Stromal cell of bone marrow (primary cell): ENCODE data around the gene IFT57.

Source experiments
- DNase-seq: peaks from one replicate; pipeline ENCODE4 v3.0.0-alpha.2; 2012; ENCODE audit warnings: low read depth

The IFT57 gene

GRCh38 chr3:108125550-108126071 is 96.6 kb downstream of the IFT57 start:
- DNase-seq, result no peak

GRCh38 chr3:108125153-108125543 is 97.1 kb downstream of the IFT57 start:
- no peak for DNase-seq

GRCh38 chr3:108124337-108125152 is 97.7 kb downstream of the IFT57 start:
- DNase-seq, result no peak

- DNase-seq, result no peak
These were observed 98.9 kb downstream of the IFT57 start for GRCh38 chr3:108123326-108123725.

- no peak for DNase-seq
These were observed 99.9 kb downstream of the IFT57 start for GRCh38 chr3:108122276-108122675.

GRCh38 chr3:108119398-108120104 is 102.7 kb downstream of the IFT57 start:
- DNase-seq, result no peak

- no peak for DNase-seq
These were observed 104.0 kb downstream of the IFT57 start for GRCh38 chr3:108118038-108118768.

- DNase-seq, result no peak
These were observed 104.9 kb downstream of the IFT57 start for GRCh38 chr3:108117241-108117775.

GRCh38 chr3:108114423-108115065 is 107.7 kb downstream of the IFT57 start:
- no peak for DNase-seq

- DNase-seq, result no peak
These were observed 108.2 kb downstream of the IFT57 start for GRCh38 chr3:108113975-108114374.

- DNase-seq, result no peak
These were observed 111.3 kb downstream of the IFT57 start for GRCh38 chr3:108110934-108111333.
